Neuron (in vitro differentiated cells): Measurements from ENCODE around the gene MIEF1.

Experiments
- H2AFZ ChIP-seq: one replicate; pipeline ENCODE4 v1.6.1; 2013; ENCODE audit warnings: low read depth, mild to moderate bottlenecking, inconsistent platforms, low read length, moderate library complexity
- H3K27me3 ChIP-seq: one replicate; pipeline ENCODE4 v1.6.1; 2013; ENCODE audit warnings: low read length; ENCODE audit not compliant: insufficient read depth
- H3K36me3 ChIP-seq: one replicate; pipeline ENCODE4 v1.6.1; 2013; ENCODE audit warnings: low read length; ENCODE audit not compliant: insufficient read depth
- H3K4me1 ChIP-seq: one replicate; pipeline ENCODE4 v1.6.1; 2013; ENCODE audit warnings: low read length; ENCODE audit not compliant: insufficient read depth
- H3K4me3 ChIP-seq: 2 replicates; pipeline ENCODE4 v1.5.1; 2013; ENCODE audit warnings: mild to moderate bottlenecking, low read length, moderate library complexity
- H3K9me3 ChIP-seq: one replicate; pipeline ENCODE4 v1.6.1; 2013; ENCODE audit warnings: low read length

The MIEF1 gene

DNA sequence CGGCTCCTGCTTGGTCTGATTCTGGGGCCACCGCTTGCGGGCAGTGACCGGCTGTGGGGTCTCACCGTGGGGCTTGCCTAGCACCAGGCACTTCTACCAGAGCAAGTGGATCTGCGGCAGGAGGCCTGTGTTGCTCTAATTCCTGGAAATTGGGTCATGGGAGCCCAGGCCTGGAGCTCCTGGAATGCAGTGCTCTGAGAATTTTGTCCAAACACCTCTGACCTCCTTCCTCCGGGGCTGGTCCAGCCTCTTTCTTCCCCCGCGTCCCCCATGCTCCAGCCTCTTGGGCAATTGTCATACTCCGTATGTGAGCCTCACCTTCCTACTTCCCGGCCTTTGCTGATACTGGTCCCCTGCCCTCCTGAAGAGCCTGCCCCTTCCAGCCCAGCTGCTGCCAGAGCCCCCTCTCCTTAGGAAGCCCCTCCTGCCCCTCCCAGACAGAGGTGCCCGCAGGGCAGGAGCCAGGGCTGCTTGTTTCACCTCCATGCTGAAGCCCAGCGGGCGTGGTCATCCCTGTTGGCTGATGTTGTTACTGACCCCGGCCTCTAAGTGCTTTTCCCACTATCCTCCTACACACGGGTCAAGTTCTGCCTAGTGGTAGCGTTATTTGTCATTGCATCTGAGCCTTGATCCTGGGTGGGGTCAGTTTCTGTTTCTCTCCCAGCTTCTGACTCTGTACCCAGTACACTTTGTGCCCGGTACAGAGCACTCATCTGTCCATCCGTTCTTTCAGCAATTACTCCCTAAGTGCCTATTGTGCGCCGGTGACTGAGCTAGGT, 35.7 kb upstream of the MIEF1 start:
- no peak overlapping the region for H2AFZ ChIP-seq
- no peaks in the 10 kb centered on the region for H3K9me3 ChIP-seq
- H3K27me3 ChIP-seq, result no peaks in the 10 kb centered on the region
- peaks cover 40% of the 10 kb centered on the region for H3K4me1 ChIP-seq
- no peak overlapping the region for H3K4me3 ChIP-seq
- H3K36me3 ChIP-seq, result no peaks in the 10 kb centered on the region

DNA sequence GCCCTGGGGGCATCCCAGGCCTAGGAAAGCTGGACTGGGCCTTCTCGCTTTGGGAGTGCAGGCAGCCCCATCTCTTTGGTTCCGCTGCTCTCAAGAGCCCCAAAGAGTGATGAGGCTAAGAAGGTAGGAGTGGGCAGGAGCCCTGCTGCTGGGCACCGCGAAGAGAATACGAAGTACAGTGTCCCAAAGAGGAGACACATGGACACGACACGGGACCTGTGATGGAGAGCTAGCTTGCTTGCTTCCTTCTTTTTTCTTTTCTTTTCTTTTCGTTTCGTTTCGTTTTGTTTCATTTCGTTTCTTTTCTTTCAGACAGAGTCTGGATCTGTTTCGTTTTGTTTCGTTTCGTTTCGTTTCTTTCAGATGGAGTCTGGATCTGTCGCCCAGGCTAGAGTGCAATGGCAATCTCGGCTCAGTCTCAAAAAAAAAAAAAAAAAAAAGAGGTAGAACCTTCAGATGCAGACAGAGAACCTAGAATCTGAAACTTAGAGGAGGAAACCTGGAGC, 34.6 kb upstream of the MIEF1 start:
- Histone ChIP-seq H3K4me1 (peaks cover 44% of the 10 kb centered on the region), H3K27me3 (no peaks in the 10 kb centered on the region), H3K4me3 (no peak overlapping the region)

DNA sequence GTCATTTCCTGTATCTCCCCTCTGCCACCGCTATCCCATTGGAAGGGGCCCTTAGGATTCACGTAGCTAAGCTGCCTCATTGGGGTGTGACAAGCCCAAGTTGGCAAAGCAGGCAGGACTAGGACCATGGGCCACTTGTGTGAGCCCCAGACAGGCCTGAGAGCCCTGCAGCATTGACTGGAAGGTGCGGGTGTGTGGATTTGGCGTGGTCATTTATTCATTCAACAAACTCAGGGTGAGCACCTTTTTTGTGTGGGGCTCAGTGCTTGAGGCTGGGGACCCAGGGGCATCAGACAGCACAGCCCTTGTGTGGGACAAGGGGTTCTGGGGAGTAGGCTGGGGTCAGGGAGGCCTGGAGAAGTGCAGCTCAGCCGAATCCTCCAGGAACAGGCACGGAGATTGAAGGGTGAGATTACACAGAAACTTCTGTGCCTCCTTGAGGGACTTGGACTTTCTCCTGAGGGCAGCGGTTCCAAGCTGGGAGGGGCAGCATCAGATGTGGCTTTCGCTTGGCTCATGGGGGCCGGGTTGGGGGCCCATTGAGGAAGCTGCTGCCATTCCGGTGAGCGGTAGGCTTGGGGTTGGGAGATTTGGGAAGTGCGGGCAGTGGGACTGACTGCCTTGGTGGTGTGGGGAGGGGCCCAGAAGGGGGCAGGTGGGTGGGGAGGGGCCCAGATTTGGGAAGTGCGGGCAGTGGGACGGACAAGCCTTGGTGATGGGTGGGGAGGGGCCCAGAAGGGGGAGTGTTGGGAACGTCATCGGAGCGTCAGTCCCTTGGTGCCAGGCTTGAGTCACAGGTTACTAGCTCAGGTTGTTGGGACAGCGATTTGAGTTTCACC, 33.4 kb upstream of the MIEF1 start:
- no peaks in the 10 kb centered on the region for H3K36me3 ChIP-seq
- peaks cover 47% of the 10 kb centered on the region for H3K4me1 ChIP-seq
- H3K9me3 ChIP-seq, result no peaks in the 10 kb centered on the region
- no peak overlapping the region for H3K4me3 ChIP-seq
- no peak overlapping the region for H2AFZ ChIP-seq
- no peaks in the 10 kb centered on the region for H3K27me3 ChIP-seq

More for the DNA sequence above, 34.6 kb upstream of the MIEF1 start:
- Histone ChIP-seq H3K9me3 (no peaks in the 10 kb centered on the region), H2AFZ (no peak overlapping the region), H3K36me3 (no peaks in the 10 kb centered on the region)

DNA sequence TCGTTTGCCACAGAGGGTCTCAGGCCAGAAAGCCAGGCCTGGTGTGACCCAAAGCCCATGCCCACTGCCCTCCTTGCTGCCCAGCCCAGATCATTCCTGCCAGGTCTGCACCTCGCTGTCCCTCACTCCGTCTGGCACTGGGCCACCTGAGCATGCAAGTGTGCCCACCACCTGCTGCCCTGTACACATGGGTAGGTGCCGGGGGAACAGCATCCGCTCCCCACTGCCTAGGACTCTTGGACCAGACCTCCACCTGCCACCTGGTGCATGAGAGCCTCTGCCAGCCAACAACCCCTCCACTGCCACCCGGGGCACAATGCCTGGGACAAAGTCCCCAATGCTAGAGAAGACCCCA, 32.8 kb upstream of the MIEF1 start:
- Histone ChIP-seq H3K27me3 (no peaks in the 10 kb centered on the region), H3K9me3 (no peaks in the 10 kb centered on the region), H3K4me1 (peaks cover 50% of the 10 kb centered on the region), H2AFZ (no peak overlapping the region), H3K4me3 (no peak overlapping the region), H3K36me3 (no peaks in the 10 kb centered on the region)

DNA sequence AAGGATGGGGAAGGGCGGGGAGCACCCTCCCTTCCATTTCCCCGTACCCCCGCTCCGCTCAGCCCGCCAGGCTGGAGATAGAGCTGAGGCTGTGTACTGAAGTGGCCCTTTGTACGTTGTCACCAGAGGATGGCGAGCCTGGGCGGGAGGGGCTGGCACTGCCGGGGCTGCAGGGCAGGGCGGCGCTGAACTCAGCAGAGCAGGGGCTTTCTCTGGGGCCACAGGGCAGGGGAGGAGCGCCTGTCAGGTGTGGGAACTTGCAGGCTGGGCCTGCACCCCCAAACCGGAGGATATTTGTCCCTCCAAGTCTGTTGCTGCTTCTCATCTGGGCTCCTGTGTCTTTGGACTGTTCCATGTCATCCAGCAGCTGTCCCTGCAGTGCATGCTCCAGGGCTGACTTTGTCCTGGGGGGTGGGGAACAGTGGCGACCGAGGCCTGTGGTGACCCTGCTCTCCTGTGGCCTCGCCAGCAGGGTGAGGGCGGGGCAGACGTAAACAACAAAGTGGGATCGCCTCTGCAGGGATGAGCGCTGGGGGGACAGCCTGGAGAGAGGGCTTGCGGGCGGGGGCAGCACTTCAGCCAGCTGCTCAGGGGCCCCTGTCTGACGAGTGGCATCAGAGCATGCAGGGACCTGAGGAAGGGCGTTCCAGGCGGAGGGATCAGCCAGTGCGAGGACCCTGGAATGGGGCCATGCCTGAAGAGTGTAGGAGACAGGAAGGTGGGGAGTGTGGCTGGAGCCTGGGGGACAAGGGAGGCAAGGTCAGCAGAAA, 32.2 kb upstream of the MIEF1 start:
- Histone ChIP-seq H3K36me3 (no peaks in the 10 kb centered on the region), H3K4me3 (no peak overlapping the region), H2AFZ (no peak overlapping the region), H3K4me1 (peaks cover 53% of the 10 kb centered on the region), H3K27me3 (no peaks in the 10 kb centered on the region), H3K9me3 (no peaks in the 10 kb centered on the region)

DNA sequence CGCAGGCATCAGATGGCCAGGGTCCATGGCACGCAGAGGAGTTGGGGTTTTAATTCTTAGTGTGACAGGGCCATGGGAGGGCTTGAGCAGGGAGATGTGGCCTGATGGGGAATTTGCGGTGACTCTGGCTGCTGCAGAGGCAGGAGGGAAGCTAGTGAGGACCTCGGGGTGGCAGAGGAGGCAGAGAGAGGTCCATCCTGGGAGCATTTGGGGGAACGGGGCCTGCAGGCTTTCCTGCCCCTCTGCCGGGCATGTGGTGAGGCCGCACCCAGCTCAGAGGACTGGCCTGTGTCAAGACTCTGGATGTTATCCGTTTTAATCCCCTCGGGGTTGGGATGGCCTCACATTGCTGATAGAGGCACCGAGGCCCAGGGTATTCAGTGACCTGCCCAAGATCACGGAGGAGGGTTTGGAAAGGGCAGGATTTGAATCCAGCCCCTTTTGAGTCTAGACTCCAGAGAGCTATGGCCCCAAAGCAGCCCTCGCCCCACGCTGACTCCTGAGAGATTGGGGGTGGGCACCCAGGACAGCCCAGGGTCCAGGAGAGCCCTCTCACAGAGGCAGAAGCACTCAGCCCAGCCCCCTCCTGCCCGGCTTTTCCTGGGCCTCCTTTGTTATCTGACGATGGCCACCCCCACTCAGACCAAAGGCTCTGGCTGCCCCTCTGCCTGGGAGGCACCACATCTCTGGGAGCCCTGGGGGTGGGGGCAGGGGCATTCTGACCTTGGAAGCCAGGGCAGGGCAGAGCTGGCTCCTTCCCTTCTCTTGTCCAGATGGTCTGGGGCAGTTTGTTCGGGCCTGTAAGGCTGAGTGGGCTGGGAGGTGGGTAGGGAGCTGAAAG, 31.4 kb upstream of the MIEF1 start:
- no peaks in the 10 kb centered on the region for H3K9me3 ChIP-seq
- no peaks in the 10 kb centered on the region for H3K27me3 ChIP-seq
- H3K36me3 ChIP-seq, result no peaks in the 10 kb centered on the region
- peaks cover 49% of the 10 kb centered on the region for H3K4me1 ChIP-seq
- no peak overlapping the region for H2AFZ ChIP-seq
- H3K4me3 ChIP-seq, result no peak overlapping the region

DNA sequence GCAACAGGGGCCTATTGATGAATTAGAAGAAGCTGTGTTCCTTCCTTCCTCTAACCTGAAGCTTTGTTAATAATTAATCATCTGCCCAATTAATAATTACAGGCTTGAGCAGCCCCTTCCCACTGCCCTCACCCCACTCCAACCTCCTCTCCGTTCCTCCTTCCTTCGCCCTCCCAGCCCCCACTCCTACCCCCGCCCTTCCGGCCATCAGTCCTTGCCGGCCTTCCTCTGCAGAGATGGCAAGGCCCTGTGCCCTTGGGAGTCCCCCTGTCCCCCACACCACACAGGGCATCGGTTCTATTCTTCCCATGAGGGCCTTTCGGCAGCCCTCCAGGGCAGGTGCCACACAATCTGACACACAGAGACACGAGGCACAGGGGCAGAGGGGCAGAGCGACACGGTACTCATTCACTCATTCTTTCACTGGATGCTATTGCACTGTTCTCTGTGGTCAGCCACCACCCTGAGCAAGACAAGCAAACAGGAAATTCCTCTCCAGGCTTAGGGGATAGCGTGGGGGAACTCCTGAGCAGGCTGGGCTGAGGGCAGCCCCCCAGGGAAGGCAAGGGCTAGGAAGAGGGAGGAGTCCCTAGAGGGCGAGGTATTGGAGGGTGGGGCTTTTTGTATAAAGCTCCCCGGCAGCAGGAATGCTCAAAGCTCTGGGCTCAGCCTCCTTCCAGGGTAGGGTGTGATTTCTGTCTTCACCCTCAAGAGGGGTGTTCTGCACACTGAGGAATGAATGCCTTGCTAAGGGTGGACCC, 30.5 kb upstream of the MIEF1 start:
- Histone ChIP-seq H3K4me3 (no peak overlapping the region), H3K4me1 (peaks cover 53% of the 10 kb centered on the region), H3K27me3 (no peaks in the 10 kb centered on the region), H3K36me3 (no peaks in the 10 kb centered on the region), H3K9me3 (no peaks in the 10 kb centered on the region), H2AFZ (no peak overlapping the region)

DNA sequence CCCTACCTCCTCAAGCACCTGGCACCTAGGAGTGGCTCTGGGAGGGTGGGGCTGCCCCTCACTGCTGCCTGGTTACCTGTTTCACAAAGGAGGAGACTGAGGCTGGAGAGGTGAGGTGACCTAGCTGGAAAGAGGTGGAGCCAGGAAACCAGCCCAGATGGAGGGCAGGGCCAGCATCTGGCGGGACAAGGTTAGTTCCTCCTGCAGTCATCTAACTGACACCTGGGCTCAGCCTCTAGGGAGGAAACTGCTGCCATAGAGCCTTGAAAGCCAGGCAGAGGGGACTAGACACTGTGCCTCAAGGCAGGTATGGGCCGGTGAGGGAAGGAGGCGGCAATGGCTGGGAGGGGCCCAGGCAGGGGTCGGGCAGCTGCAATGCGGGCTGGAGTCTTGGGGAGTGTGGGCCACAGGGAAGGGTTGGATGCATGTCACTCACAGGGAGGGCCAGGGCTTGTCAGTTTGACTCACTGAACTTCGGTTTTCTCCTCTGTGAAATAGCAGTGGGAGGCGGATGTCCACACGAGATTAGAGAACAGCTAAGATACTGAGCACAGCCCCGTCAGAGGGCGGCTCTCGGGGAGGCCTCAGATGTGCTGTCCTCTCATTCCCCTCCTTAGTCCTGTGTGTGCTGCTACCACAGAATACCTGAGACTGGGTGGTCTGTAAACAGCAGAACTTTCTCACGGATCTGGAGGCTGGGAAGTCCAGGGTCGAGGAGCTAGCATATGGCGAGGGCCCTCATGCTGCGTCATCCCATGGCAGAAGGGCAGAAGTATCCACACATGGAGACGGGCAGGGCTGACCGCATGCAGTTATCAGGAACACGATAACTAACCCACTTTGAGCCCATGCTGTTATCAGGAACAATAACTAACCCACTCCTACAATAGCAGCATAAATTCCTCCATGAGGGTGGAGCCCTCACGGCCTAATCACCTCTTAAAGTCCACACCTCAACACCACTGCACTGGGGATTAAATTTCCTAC, 29.2 kb upstream of the MIEF1 start:
- peaks cover 53% of the 10 kb centered on the region for H3K4me1 ChIP-seq
- H3K36me3 ChIP-seq, result no peaks in the 10 kb centered on the region
- no peaks in the 10 kb centered on the region for H3K27me3 ChIP-seq
- H2AFZ ChIP-seq, result no peak overlapping the region
- no peak overlapping the region for H3K4me3 ChIP-seq
- H3K9me3 ChIP-seq, result no peaks in the 10 kb centered on the region

DNA sequence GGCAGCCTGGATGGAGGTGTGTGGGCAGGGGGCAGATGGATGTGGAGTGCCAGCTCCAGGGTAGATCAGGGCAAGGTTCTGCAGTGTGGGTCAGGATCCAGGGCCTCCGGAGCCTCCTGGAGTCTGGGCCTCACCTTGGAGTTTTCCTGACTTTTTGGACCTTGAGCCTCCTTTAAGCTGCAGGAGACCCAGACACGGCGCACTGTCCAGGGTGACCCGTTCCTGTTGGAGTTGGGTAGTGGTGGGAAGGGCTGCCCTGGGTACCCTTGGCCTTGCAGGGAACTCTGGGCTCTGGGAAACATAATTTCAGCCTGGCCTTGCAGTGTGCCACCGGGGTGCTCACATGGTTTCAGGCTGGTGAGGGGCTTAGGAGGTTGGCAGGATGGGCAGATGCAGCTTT, 28.2 kb upstream of the MIEF1 start:
- H3K4me3 ChIP-seq, result no peak overlapping the region
- no peaks in the 10 kb centered on the region for H3K27me3 ChIP-seq
- peaks cover 53% of the 10 kb centered on the region for H3K4me1 ChIP-seq
- H3K36me3 ChIP-seq, result no peaks in the 10 kb centered on the region
- no peak overlapping the region for H2AFZ ChIP-seq
- H3K9me3 ChIP-seq, result no peaks in the 10 kb centered on the region

DNA sequence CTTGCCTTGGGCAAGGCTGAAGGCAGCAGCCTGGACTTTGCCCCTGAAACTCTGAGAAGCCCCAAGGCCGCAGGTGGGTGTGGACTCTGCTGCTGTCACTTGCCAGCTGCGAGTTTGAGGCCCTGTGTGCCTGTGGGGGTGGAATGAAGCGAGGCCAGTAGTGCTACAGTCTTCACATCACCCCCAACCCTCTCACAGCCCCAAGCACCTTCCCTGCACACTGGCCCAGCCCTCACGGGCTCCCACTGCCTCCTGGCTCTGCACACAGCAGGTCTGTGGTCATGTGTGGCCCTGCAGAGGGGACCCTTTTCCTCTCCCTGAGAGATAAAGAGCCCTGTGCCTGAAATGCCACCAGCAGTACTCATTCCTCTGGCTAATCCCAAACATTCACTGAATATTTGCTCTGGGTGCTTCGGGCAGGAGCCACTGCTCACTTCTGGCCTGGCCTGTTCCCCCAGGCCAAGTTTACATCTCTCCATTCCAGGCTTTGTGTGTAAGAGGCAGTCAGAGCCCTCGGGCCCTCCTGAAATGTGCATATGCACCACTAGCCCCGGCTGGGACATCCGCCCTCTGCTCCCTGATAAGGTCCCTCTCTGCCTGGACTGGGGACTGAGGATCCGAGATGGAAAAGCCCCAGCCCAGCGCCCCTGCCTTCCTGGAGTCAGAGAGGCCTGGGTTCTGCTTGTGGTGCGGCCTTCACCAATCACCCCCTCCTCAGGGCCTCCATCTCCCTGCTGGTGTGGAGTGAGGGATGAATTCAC, 27.6 kb upstream of the MIEF1 start:
- H3K27me3 ChIP-seq, result no peaks in the 10 kb centered on the region
- no peaks in the 10 kb centered on the region for H3K9me3 ChIP-seq
- no peaks in the 10 kb centered on the region for H3K36me3 ChIP-seq
- no peak overlapping the region for H3K4me3 ChIP-seq
- H2AFZ ChIP-seq, result no peak overlapping the region
- H3K4me1 ChIP-seq, result peaks cover 49% of the 10 kb centered on the region
